Measurements from ENCODE around the gene KLB.
"Not testable (repeated sequence)": the region's sequence is repeated elsewhere in the genome, so short reads cannot be mapped to it uniquely, and the experiment has no call there.

DNA sequence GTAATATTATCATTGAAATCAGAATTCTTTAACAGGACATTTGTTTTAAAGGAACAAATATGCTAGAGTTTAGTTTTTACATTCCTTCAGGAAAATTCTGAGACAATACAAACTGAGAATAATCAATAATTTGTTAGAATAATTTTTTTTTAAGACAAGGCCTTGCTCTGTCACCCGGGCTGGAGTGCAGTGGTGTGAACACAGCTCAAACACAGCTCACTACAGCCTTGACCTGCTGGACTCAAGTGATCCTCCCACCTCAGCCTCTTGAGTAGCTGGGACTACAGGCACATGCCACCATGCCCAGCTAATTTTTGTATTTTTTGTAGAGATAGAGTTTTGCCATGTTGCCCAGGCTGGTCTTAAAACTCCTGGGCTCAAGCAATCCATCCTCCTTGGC is 18.6 kb downstream of the KLB start:
- TF ChIP-seq CTCF (conservative IDR thresholded peaks at IDR 0.05; ENCODE audit: low read depth in 2 of 2); EZH2phosphoT487 (IDR thresholded peaks at IDR 0.05; ENCODE audit: unreplicated experiment); CREB1 (CRISPR knock-in tag; IDR thresholded peaks at IDR 0.05; ENCODE audit: low read depth); POLR2AphosphoS5 (IDR thresholded peaks at IDR 0.05; ENCODE audit: low read depth); EZH2 (IDR thresholded peaks at IDR 0.05; ENCODE audit: low read depth, unreplicated experiment); ZNF331 (CRISPR knock-in tag; IDR thresholded peaks at IDR 0.05; ENCODE audit: low read depth); NANOG (IDR thresholded peaks at IDR 0.05; ENCODE audit: borderline replicate concordance); JUNB (IDR thresholded peaks at IDR 0.05; ENCODE audit: unreplicated experiment); ZNF114 (CRISPR knock-in tag; IDR thresholded peaks at IDR 0.05); STAT1 (IDR thresholded peaks at IDR 0.05; ENCODE audit: unreplicated experiment): not testable (repeated sequence)
- TF ChIP-seq, protein P1, sequence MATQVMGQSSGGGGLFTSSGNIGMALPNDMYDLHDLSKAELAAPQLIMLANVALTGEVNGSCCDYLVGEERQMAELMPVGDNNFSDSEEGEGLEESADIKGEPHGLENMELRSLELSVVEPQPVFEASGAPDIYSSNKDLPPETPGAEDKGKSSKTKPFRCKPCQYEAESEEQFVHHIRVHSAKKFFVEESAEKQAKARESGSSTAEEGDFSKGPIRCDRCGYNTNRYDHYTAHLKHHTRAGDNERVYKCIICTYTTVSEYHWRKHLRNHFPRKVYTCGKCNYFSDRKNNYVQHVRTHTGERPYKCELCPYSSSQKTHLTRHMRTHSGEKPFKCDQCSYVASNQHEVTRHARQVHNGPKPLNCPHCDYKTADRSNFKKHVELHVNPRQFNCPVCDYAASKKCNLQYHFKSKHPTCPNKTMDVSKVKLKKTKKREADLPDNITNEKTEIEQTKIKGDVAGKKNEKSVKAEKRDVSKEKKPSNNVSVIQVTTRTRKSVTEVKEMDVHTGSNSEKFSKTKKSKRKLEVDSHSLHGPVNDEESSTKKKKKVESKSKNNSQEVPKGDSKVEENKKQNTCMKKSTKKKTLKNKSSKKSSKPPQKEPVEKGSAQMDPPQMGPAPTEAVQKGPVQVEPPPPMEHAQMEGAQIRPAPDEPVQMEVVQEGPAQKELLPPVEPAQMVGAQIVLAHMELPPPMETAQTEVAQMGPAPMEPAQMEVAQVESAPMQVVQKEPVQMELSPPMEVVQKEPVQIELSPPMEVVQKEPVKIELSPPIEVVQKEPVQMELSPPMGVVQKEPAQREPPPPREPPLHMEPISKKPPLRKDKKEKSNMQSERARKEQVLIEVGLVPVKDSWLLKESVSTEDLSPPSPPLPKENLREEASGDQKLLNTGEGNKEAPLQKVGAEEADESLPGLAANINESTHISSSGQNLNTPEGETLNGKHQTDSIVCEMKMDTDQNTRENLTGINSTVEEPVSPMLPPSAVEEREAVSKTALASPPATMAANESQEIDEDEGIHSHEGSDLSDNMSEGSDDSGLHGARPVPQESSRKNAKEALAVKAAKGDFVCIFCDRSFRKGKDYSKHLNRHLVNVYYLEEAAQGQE (IDR thresholded peaks at IDR 0.05; ENCODE audit: unreplicated experiment), result not testable (repeated sequence)
- TF ChIP-seq, protein P2, sequence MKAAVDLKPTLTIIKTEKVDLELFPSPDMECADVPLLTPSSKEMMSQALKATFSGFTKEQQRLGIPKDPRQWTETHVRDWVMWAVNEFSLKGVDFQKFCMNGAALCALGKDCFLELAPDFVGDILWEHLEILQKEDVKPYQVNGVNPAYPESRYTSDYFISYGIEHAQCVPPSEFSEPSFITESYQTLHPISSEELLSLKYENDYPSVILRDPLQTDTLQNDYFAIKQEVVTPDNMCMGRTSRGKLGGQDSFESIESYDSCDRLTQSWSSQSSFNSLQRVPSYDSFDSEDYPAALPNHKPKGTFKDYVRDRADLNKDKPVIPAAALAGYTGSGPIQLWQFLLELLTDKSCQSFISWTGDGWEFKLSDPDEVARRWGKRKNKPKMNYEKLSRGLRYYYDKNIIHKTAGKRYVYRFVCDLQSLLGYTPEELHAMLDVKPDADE (IDR thresholded peaks at IDR 0.05), result not testable (repeated sequence)
